H1 (cell line): Measurements from ENCODE around the gene ZNF619.

Source experiments
- CTCF ChIP-seq, 3 experiments: IDR thresholded peaks; 1 replicate in 2 of 3; 2 replicates in 1 of 3; pipeline versions ENCODE4 v1.5.1 to v1.6.1; 2011; ENCODE audit warnings: low read length in 3 of 3, mild to moderate bottlenecking in 3 of 3, inconsistent platforms in 2 of 3, low read depth in 1 of 3, moderate library complexity in 1 of 3; ENCODE audit not compliant: insufficient read depth in 1 of 3; ENCODE audit errors: control extremely low read depth in 1 of 3
- EP300 ChIP-seq, 2 experiments: IDR thresholded peaks; 1 replicate in 1 of 2; 2 replicates in 1 of 2; pipeline ENCODE4 v1.6.1; 2011 to 2012; ENCODE audit warnings: low read depth in 2 of 2, low read length in 2 of 2, mild to moderate bottlenecking in 2 of 2, borderline replicate concordance in 1 of 2, inconsistent platforms in 1 of 2, moderate library complexity in 1 of 2
- EZH2 ChIP-seq: fragments of 200-600 bp; sonication (generic); IDR thresholded peaks from 2 replicates; pipeline ENCODE4 v1.7.1; 2012; ENCODE audit warnings: low read depth, mild to moderate bottlenecking, moderate library complexity, low read length, inconsistent platforms; ENCODE audit not compliant: severe bottlenecking
- POLR2A ChIP-seq, 2 experiments: IDR thresholded peaks; 1 replicate in 1 of 2; 2 replicates in 1 of 2; pipeline ENCODE4 v1.6.1; 2011; ENCODE audit warnings: low read depth in 2 of 2, low read length in 2 of 2, mild to moderate bottlenecking in 2 of 2; ENCODE audit errors: control extremely low read depth in 1 of 2
- RFX5 ChIP-seq: IDR thresholded peaks from 2 replicates; pipeline ENCODE4 v1.6.1; 2011; ENCODE audit warnings: low read depth, low read length, improper control_type of control experiment, borderline replicate concordance
- TAF7 ChIP-seq: optimal IDR thresholded peaks from 2 replicates; pipeline ENCODE3; 2011; ENCODE audit warnings: low read depth, mild to moderate bottlenecking, inconsistent platforms, low read length, moderate library complexity, borderline replicate concordance

- TF ChIP-seq CTCF (IDR thresholded peaks at IDR 0.05; ENCODE audit: control extremely low read depth in 1 of 3, insufficient read depth in 1 of 3, low read depth in 1 of 3, low read length in 3 of 3), result no peak
- no peak for TF ChIP-seq RFX5
- no peak for TF ChIP-seq EZH2
- no peak for TF ChIP-seq POLR2A (IDR thresholded peaks at IDR 0.05; ENCODE audit: control extremely low read depth in 1 of 2, low read depth in 2 of 2, low read length in 2 of 2)
- TF ChIP-seq TAF7, result no peak
- TF ChIP-seq EP300 (IDR thresholded peaks at IDR 0.05; ENCODE audit: borderline replicate concordance in 1 of 2, low read depth in 2 of 2, low read length in 2 of 2), result no peak
These were observed 8.9 kb upstream of the ZNF619 start for GRCh38 chr3:40468018-40468417.
